A673 (cell line): ENCODE results near the gene C9orf78. TPM values are rescaled to one million over a fixed set of nuclear protein-coding genes. Genes with fewer than 3 reads are reported as not detected.

Experiments
- BruUV-seq: library from RNA; stranded (reverse); fragments of 400-500 nt; replicated peaks from 2 replicates; lab custom pipeline; 2021; lab: Mats Ljungman, UMichigan
- CTCF ChIA-PET: fragments of 300-600 bp; sonication (Branson Sonifier 250); formaldehyde crosslinking; loops from one replicate; lab custom pipeline; 2022; ENCODE audit warnings: antibody characterized with exemption; lab: Charles Lee
- POLR2A ChIA-PET: fragments of 300-600 bp; sonication (Branson Sonifier 250); formaldehyde crosslinking; loops from one replicate; lab custom pipeline; 2022; ENCODE audit warnings: antibody characterized with exemption; ENCODE audit not compliant: low non-redundant PET; lab: Charles Lee
- DNase-seq: peaks from one replicate; pipeline ENCODE4 v3.0.0-alpha.2; 2015; ENCODE audit warnings: low spot score
- H3K27ac ChIP-seq: fragments of 200-600 bp; sonication (generic); 2 replicates; pipeline ENCODE4 v1.5.1; 2016; ENCODE audit warnings: mixed run types, low read depth, mild to moderate bottlenecking, mixed read lengths, antibody characterized with exemption, low read length; ENCODE audit not compliant: poor library complexity, severe bottlenecking
- H3K27me3 ChIP-seq: fragments of 200-600 bp; sonication (generic); replicated peaks from 2 replicates; pipeline ENCODE4 v1.6.1; 2017; ENCODE audit warnings: mixed run types, low read depth, mild to moderate bottlenecking, mixed read lengths, antibody characterized with exemption, low read length; ENCODE audit not compliant: insufficient read depth, poor library complexity
- H3K36me3 ChIP-seq: fragments of 200-600 bp; sonication (generic); 2 replicates; pipeline ENCODE4 v1.6.1; 2016; ENCODE audit warnings: mixed run types, mild to moderate bottlenecking, mixed read lengths, antibody characterized with exemption, low read length; ENCODE audit not compliant: insufficient read depth, poor library complexity, severe bottlenecking
- H3K4me1 ChIP-seq: fragments of 200-600 bp; sonication (generic); 2 replicates; pipeline ENCODE4 v1.6.1; 2017; ENCODE audit warnings: mixed run types, mild to moderate bottlenecking, mixed read lengths, antibody characterized with exemption, low read length; ENCODE audit not compliant: insufficient read depth, poor library complexity, severe bottlenecking
- H3K4me3 ChIP-seq: fragments of 200-600 bp; sonication (generic); 2 replicates; pipeline ENCODE4 v1.5.1; 2016; ENCODE audit warnings: low read depth, mixed run types, mild to moderate bottlenecking, mixed read lengths, low read length; ENCODE audit not compliant: poor library complexity, severe bottlenecking
- H3K9me3 ChIP-seq: fragments of 200-600 bp; sonication (generic); 2 replicates; pipeline ENCODE4 v1.6.1; 2016; ENCODE audit warnings: mixed run types, low read depth, mild to moderate bottlenecking, mixed read lengths, antibody characterized with exemption, low read length; ENCODE audit not compliant: poor library complexity, severe bottlenecking
- EZH2 ChIP-seq: fragments of 200-600 bp; sonication (generic); IDR thresholded peaks from 2 replicates; pipeline ENCODE4 v1.6.1; 2017; ENCODE audit warnings: borderline replicate concordance, low read depth, mild to moderate bottlenecking, mixed read lengths, antibody characterized with exemption, low read length; ENCODE audit not compliant: poor library complexity, severe bottlenecking
- intact Hi-C: fragments of 100-400 bp; cut with micrococcal nuclease; formaldehyde crosslinking; loops from one replicate; pipeline ENCODE4 v1.10.0; 2022; ENCODE audit not compliant: unreplicated experiment
- total RNA-seq: library from RNA; stranded (reverse); gene quantifications from 2 replicates; pipeline ENCODE4 v1.2.3, GENCODE V29; 2021
- TF ChIP-seq, protein P1 (sequence below): fragments of 300-800, 200-600 bp; sonication (generic); conservative IDR thresholded peaks from 2 replicates; pipeline ENCODE4 v1.5.1; 2017; ENCODE audit warnings: low read depth, mild to moderate bottlenecking, antibody characterized with exemption, low read length, moderate library complexity, mixed read lengths

Gene C9orf78
- total RNA-seq, 1 experiment from 2014 or later: 60.4 TPM

DNA sequence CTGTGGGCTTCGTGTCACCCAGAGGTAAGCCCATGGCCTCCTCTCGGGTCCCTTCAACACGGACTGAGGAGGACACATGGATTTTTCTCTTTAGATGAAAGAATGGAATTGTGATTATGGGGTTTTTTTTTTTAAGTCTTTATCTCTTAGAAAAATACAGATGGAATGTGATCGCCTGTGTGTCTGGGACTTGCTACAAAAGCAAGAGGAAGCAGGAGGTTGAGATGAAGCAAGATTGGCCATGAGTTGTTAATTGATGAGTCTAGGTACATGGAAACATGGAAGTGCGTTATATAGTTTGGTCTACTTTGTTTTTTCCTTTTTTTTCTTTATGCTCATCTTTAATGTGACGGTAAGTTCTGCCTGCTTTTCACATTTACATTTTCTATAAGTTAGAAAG is 14.8 kb upstream of the C9orf78 start:
- DNase-seq: no peak
- H3K27me3 ChIP-seq: no peaks in the 10 kb centered on the region
- H3K4me1 ChIP-seq: no peaks in the 10 kb centered on the region
- no peak overlapping the region for H3K27ac ChIP-seq
- intact Hi-C loops: no loop called here
- no TSS peak for BruUV-seq
- H3K9me3 ChIP-seq: no peaks in the 10 kb centered on the region
- H3K36me3 ChIP-seq: peaks cover 12% of the 10 kb centered on the region
- H3K4me3 ChIP-seq: no peak overlapping the region
- TF ChIP-seq, protein P1, sequence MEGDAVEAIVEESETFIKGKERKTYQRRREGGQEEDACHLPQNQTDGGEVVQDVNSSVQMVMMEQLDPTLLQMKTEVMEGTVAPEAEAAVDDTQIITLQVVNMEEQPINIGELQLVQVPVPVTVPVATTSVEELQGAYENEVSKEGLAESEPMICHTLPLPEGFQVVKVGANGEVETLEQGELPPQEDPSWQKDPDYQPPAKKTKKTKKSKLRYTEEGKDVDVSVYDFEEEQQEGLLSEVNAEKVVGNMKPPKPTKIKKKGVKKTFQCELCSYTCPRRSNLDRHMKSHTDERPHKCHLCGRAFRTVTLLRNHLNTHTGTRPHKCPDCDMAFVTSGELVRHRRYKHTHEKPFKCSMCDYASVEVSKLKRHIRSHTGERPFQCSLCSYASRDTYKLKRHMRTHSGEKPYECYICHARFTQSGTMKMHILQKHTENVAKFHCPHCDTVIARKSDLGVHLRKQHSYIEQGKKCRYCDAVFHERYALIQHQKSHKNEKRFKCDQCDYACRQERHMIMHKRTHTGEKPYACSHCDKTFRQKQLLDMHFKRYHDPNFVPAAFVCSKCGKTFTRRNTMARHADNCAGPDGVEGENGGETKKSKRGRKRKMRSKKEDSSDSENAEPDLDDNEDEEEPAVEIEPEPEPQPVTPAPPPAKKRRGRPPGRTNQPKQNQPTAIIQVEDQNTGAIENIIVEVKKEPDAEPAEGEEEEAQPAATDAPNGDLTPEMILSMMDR: no peak
- TF ChIP-seq EZH2: no peak
- ChIA-PET CTCF (no interaction called here), POLR2A (no interaction called here)

DNA sequence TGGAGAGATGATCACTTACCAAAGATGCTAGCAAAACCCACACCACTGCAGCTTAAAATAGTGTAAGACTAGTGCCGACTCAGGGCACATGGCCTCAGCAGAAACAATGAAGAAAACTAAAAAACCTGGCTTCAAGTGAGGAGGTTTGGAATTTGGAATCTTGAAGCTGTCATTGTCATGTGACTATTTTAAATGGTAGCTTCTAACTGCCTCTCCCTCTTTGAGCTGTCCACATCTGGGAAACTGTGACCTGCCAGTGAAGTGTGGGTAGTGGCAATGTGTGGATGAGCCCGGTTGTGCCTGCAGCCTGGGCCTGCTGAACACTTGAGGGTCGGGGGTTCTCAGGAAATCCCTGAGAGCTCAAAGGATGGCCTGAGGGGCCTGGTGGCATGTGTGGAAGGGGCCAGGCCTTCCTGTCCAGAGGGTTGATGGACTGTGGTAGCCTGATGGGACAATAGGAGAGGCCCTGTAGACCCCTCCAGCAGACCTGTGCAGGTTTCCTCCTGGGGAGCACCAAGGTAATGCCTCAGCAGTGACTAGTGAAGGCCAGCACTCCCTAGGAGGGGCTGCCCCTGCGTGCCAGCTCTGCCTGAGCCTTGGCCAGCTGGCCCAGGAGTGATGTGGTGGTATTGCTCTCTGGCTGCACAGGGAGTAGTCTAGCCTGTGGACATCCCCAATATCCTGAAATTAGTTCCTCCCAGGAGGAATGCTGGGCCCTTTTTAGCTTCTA is 13.8 kb upstream of the C9orf78 start:
- BruUV-seq: no TSS peak
- no peak overlapping the region for H3K4me3 ChIP-seq
- no peak for DNase-seq
- TF ChIP-seq EZH2: no peak
- TF ChIP-seq, protein P1: no peak
- CTCF ChIA-PET: no interaction called here
- no peaks in the 10 kb centered on the region for H3K4me1 ChIP-seq
- H3K36me3 ChIP-seq: peaks cover 8% of the 10 kb centered on the region
- intact Hi-C loops: no loop called here
- no peak overlapping the region for H3K27ac ChIP-seq
- no peaks in the 10 kb centered on the region for H3K27me3 ChIP-seq
- POLR2A ChIA-PET: no interaction called here
- no peaks in the 10 kb centered on the region for H3K9me3 ChIP-seq

DNA sequence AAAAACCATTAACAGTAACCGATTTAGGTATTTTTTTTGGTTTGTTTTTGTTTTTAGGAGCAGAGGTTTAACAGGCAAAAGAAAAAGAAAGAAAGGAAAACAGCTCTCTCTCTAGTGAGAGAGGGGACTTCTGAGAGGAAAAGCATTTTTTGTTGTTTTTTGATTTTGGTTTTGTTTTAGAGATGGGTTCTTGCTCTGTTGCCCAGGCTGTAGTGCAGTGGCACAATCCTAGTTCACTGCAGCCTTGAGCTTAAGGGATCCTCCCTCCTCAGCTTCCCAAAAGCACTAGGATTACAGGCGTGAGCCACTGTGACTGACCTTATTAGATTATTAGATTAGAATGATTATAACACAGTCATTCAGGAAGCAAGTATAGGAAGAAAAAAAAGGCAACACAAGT is 10.3 kb upstream of the C9orf78 start:
- BruUV-seq: no TSS peak
- ChIA-PET POLR2A (no interaction called here), CTCF (no interaction called here)
- DNase-seq: no peak
- Histone ChIP-seq H3K27me3 (no peaks in the 10 kb centered on the region), H3K27ac (no peak overlapping the region), H3K4me3 (no peak overlapping the region), H3K9me3 (no peaks in the 10 kb centered on the region), H3K4me1 (no peaks in the 10 kb centered on the region), H3K36me3 (no peaks in the 10 kb centered on the region)
- intact Hi-C loops: no loop called here
- no peak for TF ChIP-seq EZH2
- TF ChIP-seq, protein P1: no peak
